Endothelial cell of hepatic sinusoid (primary cell): ENCODE results near the gene TRRAP.

Source experiments
- in situ Hi-C: cut with HindIII; loops from 2 replicates; pipeline ENCODE4 v1.10.0; 2017; ENCODE audit warnings: low sequenced_read_pairs

TRRAP gene

DNA sequence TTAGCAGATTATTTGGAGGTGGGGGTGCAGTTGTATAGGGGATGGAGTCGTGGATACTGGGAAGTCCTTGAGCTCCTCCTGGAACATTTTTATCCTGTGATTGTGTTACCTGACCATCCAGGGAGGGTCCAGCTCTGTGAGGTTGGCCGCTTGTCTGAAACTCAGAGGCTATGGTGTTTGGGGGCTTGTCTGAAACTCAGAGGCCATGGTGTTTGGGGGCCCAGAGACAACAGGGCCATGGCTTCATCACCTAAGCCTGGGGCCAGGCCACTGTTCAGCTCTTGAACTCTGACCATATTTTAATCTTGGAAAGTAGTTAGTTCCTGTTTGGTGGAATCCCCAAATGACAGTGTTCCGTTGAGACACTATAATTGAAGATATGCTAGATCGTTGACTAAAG lies 66.1 kb downstream of the TRRAP start:
- in situ Hi-C loops: no loop called here

GRCh38 chr7:98945852-98946251 lies 67.5 kb downstream of the TRRAP start:
- in situ Hi-C loops: no loop called here

DNA sequence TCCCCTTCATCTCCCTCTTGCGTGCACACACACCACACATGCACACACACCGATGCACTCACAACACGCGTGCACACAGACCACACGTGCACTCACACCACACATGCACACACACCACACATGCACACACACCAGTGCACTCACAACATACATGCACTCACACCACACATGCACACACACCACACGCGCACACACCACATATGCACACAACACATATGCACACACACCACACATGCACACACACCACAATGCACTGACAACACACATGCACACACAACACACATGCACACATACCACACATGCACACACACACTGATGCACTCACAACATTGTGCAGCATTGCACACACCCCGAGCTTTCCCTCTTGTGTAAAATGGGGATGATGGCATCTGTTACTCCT lies 68.1 kb downstream of the TRRAP start:
- in situ Hi-C loops: no loop called here

GRCh38 chr7:98949336-98950044 lies 71.2 kb downstream of the TRRAP start:
- in situ Hi-C loops: no loop called here

GRCh38 chr7:98955992-98956391 lies 77.7 kb downstream of the TRRAP start:
- in situ Hi-C loops: no loop called here

DNA sequence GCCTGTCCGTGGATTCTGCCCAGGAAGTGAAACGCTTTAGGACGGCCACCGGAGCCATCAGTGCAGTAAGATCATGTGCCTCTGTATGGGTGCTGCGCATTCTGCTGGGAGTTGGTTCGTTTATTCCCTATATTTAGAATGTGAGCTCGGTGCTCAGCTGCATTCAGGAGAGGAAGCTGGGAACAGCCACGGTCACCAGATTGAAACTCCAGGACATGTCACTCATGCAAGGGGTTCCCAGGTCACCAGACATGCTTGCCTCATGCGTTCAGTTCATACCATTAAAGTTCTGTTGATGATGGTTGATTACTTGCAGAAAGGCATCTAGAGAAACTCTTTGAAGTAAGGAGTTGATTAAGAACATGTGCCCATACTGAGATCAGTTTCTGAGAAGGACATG lies 78.1 kb downstream of the TRRAP start:
- in situ Hi-C loops: no loop called here

DNA sequence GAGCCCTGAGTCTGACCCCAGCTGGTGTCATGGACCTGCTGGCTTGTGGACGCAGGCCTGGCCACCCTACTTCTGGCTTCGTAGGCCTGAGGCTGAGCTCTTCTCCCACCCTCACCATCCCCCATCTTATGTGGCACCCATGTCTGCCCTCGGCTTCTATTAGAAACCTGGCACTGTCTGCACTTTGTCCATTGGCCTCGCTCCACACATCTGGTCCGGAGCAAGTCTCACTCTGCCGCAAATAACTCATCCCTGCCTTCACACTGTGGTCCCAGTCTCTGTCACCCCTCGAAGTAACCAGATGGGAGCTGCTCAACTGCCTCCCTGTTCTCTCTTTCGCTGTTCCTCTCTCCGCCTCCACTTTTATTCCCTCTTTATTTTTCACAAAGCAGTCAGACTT lies 78.6 kb downstream of the TRRAP start:
- in situ Hi-C loops: no loop called here

- in situ Hi-C loops: no loop called here
These were observed 79.4 kb downstream of the TRRAP start for GRCh38 chr7:98957766-98958165.

DNA sequence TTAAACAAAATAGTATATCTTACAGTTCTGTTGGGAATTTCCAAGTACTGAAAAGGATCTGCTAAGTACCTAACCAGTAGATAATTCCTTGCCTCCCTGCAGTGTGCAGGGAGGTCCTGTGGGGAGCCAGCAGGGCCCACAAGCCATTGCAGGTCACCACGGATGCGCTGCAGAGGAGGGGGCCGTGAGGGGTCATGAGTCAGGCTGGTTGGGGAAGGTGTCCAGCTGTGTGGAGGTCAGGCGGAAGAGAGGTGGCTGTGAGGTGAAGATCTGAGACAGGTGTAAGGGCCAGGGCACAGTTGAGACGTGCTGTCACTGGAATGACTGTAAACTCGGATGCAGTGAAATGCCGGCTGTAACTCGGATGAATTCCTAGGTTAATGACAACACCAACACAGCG lies 80.6 kb downstream of the TRRAP start:
- in situ Hi-C loops: no loop called here

GRCh38 chr7:98963305-98963704 lies 85.0 kb downstream of the TRRAP start:
- in situ Hi-C loops: no loop called here

- in situ Hi-C loops: no loop called here
These were observed 86.3 kb downstream of the TRRAP start for GRCh38 chr7:98964596-98964995.

- in situ Hi-C loops: no loop called here
These were observed 90.3 kb downstream of the TRRAP start for GRCh38 chr7:98968621-98969020.

GRCh38 chr7:98969386-98969785 lies 91.1 kb downstream of the TRRAP start:
- in situ Hi-C loops: no loop called here

GRCh38 chr7:98970016-98970615 lies 91.8 kb downstream of the TRRAP start:
- in situ Hi-C loops: no loop called here

DNA sequence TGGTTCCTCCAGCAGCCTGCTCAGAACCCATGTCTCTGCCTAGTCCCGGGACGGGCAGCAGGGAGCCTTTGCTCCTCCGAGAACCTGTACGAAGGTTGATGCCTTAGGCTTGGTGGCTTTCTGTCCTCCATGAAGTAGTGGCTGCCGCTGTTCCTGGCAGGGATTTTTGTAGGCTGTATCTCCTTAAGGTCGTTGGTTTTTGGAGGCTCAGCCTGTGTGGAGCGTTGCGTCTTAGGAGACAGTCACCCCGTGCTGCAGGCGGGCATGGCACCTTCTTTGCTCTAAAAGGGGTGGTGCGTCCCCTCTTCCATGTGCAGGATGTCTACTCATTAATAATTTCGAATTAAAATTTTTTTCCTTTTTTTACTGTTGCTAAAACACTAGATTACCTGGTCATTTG lies 92.5 kb downstream of the TRRAP start:
- in situ Hi-C loops: no loop called here

DNA sequence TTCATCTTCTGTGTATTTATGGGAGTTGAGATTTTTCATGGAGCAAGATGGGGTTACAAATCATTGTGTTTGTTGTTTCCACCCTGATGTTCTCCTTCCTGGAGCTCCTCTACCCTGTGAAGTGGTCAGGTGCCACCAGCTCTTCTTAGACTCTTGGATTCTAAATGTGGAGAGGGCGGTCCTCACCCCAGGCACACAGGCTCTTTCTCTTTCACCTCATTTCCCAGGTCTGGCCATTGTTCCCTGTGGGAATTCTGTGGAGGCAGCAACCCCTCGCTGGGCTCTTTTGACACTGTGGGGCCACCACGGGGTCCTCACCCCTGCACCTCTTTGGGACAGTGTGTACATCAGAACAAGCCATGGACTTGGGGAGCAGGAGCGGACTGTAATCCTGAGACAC lies 95.9 kb downstream of the TRRAP start:
- in situ Hi-C loops: no loop called here

GRCh38 chr7:98974906-98975816 lies 96.8 kb downstream of the TRRAP start:
- in situ Hi-C loops: no loop called here

GRCh38 chr7:98976396-98977185 lies 98.3 kb downstream of the TRRAP start:
- in situ Hi-C loops: no loop called here

DNA sequence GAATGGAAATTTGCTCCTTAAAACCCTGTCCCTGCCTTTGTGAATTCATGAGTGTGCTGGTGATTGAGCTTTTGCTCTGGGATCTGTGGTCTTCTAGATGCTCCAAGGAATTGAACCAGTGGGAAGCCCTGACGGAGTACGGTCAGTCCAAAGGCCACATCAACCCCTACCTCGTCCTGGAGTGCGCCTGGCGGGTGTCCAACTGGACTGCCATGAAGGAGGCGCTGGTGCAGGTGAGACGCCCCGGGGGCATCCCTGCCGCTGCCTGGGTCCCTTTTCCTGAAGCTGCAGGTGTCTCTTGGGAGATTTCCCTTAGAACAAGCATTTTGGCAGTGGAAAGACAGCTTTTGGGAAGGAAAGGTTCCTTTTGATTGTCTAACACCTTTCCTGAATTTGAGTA lies 100.3 kb downstream of the TRRAP start:
- in situ Hi-C loops: no loop called here

GRCh38 chr7:98981701-98982100 lies 103.4 kb downstream of the TRRAP start:
- in situ Hi-C loops: no loop called here

DNA sequence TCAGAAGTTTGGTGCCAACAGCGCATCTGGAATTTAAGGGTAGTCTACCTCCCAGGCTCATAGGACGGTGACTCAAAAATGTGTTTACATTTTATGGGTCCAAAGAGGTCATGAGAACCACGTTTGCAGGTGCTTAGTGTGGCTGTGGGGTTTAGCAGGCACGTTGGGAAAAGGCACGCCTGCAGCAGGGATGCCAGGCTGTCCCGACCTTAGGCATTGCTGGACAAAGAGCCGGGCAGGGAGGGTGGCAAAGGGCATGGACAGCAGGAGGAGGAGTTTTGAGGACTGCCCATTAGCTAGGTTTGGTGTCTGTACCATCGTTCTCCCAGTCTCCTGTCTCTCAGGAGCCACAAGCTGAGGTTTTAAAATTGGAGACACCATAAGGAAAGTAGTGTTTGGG lies 104.4 kb downstream of the TRRAP start:
- in situ Hi-C loops: no loop called here
